ENCODE results near the gene IL15RA. TPM values are rescaled to one million over a fixed set of nuclear protein-coding genes. Genes with fewer than 3 reads are reported as not detected.

The IL15RA gene
- 9.4 and 18.6 TPM in 2 replicates for total RNA-seq

DNA sequence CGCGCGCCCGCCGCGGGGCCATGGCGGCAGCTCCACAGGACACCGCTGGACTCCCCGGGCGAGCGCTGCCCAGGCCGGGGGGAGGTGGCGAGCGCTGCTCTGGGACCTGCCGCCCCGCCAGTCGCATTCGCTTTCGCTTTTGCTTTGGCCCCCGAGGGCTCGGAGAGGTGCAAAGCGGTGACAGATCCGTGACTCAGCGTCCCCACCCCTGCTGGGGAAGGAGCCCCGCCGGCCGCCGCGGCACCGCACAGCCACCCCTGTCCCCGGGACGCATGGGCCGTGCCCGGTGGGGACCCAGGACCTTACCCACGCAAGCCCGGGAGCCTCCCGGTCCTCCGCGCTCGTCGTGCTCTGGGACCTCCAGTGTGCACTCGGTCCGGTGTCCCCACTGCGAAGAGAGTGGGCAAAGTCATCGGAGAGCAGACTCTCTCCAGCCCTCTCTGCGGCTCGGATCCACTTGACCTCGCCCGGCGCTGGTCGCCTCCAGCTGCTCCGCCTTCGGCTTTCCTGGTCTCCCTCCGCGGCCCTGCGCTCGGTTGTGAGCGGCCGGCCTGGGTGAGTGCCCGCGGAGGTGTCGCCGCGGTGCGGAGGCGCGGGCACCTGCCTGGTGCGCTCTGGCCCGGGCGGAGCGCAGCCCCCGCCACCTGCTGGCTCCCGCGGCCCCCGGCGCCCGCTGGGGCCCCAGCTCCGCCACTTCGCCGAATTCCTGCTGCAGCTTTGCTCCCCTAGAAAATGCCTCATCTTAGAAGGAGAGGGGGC lies at the start of gene IL15RA:
Gene IL15RA, minus strand, starts transcription at position 73 of the 759 bp plus-strand sequence. Its CDS starts 51 bp downstream, at position 22.

Other genes starting within 250 kb of the IL15RA start
- gene GDI2, start 164.1 kb downstream of the IL15RA start, total RNA-seq, result 357 and 375 TPM in 2 replicates
- 4.2 and 4.5 TPM in 2 replicates for gene ANKRD16, start 87.7 kb downstream of the IL15RA start, total RNA-seq
- gene FBH1, start 87.3 kb downstream of the IL15RA start, total RNA-seq, result 58.1 and 58.7 TPM in 2 replicates
- not detected in 2 replicates for gene IL2RA, start 84.8 kb upstream of the IL15RA start, total RNA-seq
- gene RBM17, start 111.5 kb upstream of the IL15RA start, total RNA-seq, result 27.3 and 34.8 TPM in 2 replicates
- gene PFKFB3, start 225.4 kb upstream of the IL15RA start, total RNA-seq, result 22.9 and 35.9 TPM in 2 replicates